Spleen (tissue), 7 donors: ENCODE measurements around the gene TRIM13.

Source experiments
- POLR2A ChIP-seq, 3 donors: fragments of 450-650 bp; IDR thresholded peaks; one replicate each; pipeline ENCODE4 v1.5.1; 2017; ENCODE audit warnings: antibody characterized with exemption in 3 of 3, mild to moderate bottlenecking in 1 of 3
- POLR2AphosphoS5 ChIP-seq, 3 donors: sonication (generic); formaldehyde crosslinking; IDR thresholded peaks; one replicate each; pipeline ENCODE4 v1.5.1; 2017; ENCODE audit warnings: antibody characterized with exemption in 3 of 3
- TF ChIP-seq, protein P1 (sequence below), 11 experiments: fragments of 200-600 bp in 7 of 11; fragments of 450-650 bp in 4 of 11; sonication (generic) in 4 of 11; IDR thresholded peaks in 8 of 11; conservative IDR thresholded peaks in 3 of 11; 1 replicate in 7 of 11; 2 replicates in 4 of 11; pipeline versions ENCODE4 v1.4.0 to v1.8.0; 2016 to 2021; ENCODE audit warnings: antibody characterized with exemption in 11 of 11, inconsistent platforms in 4 of 11, mild to moderate bottlenecking in 1 of 11
- donor health status: DM: no; HTN: no; CAD: no; lungs with moderate emphysema.
- donor health status: DM: no; HTN: no; CAD: no.
- donor health status: DM: no; HTN: no; CAD: no.

DNA sequence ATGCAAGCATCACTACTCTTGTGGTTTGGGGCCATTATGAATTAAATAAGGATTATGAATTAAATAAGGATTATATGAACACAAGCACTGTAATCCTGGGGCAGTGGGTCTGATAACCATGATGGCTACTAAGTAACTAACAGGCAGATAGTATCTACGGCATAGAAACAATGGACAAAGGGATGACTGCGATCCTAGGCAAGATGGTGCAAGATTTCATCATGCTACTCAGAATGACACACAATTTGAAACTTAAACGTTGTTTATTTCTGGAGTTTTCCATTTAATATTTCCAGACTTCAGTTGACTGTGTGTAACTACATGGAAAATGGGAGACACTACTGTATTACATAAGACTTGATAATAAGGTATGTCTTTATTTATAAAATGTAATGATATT lies 33.5 kb downstream of the TRIM13 start:
- TF ChIP-seq POLR2A (IDR thresholded peaks at IDR 0.05) (no peak), POLR2AphosphoS5 (IDR thresholded peaks at IDR 0.05) (no peak)
- TF ChIP-seq, protein P1, sequence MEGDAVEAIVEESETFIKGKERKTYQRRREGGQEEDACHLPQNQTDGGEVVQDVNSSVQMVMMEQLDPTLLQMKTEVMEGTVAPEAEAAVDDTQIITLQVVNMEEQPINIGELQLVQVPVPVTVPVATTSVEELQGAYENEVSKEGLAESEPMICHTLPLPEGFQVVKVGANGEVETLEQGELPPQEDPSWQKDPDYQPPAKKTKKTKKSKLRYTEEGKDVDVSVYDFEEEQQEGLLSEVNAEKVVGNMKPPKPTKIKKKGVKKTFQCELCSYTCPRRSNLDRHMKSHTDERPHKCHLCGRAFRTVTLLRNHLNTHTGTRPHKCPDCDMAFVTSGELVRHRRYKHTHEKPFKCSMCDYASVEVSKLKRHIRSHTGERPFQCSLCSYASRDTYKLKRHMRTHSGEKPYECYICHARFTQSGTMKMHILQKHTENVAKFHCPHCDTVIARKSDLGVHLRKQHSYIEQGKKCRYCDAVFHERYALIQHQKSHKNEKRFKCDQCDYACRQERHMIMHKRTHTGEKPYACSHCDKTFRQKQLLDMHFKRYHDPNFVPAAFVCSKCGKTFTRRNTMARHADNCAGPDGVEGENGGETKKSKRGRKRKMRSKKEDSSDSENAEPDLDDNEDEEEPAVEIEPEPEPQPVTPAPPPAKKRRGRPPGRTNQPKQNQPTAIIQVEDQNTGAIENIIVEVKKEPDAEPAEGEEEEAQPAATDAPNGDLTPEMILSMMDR (IDR thresholded peaks at IDR 0.05 in 8 of 11, conservative IDR thresholded peaks at IDR 0.05 in 3 of 11), result no peak
